Esophagus squamous epithelium (tissue), 4 donors: Measurements from ENCODE around the gene CNTD1.

Experiments
- POLR2A ChIP-seq, 4 donors: fragments of 450-650 bp; IDR thresholded peaks; one replicate each; pipeline ENCODE4 v1.6.1; 2017; ENCODE audit warnings: antibody characterized with exemption in 4 of 4, mild to moderate bottlenecking in 4 of 4, moderate library complexity in 3 of 4
- TF ChIP-seq, protein P1 (sequence below), 6 experiments: fragments of 450-650 bp in 4 of 6; fragments of 200-600 bp in 2 of 6; sonication (generic) in 2 of 6; IDR thresholded peaks; one replicate each; pipeline ENCODE4 v1.5.1; 2016 to 2019; ENCODE audit warnings: antibody characterized with exemption in 6 of 6, mild to moderate bottlenecking in 4 of 6, moderate library complexity in 4 of 6

DNA sequence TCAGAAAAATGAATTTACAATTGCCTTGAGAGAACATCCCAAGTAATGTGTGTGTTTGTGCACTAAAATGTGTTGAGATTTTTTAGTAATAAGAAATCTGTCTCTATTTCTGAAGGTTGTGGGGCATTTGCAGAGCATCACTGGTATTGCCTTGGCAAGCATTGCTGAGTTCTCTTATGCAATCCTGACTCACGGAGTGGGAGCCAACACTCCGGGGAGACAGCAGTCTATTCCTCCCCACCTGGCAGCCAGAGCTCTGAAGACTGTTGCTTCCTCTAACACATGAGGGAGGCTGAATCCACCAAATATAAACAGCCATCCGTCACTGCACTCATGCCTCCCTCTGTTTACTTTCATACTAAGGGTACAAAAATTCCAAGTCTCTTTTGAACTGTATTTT is 10.6 kb downstream of the CNTD1 start:
- TF ChIP-seq, protein P1, sequence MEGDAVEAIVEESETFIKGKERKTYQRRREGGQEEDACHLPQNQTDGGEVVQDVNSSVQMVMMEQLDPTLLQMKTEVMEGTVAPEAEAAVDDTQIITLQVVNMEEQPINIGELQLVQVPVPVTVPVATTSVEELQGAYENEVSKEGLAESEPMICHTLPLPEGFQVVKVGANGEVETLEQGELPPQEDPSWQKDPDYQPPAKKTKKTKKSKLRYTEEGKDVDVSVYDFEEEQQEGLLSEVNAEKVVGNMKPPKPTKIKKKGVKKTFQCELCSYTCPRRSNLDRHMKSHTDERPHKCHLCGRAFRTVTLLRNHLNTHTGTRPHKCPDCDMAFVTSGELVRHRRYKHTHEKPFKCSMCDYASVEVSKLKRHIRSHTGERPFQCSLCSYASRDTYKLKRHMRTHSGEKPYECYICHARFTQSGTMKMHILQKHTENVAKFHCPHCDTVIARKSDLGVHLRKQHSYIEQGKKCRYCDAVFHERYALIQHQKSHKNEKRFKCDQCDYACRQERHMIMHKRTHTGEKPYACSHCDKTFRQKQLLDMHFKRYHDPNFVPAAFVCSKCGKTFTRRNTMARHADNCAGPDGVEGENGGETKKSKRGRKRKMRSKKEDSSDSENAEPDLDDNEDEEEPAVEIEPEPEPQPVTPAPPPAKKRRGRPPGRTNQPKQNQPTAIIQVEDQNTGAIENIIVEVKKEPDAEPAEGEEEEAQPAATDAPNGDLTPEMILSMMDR (IDR thresholded peaks at IDR 0.05) = no peak
- no peak for TF ChIP-seq POLR2A (IDR thresholded peaks at IDR 0.05)
